ENCODE measurements around the gene RNF186. TPM values are rescaled to one million over a fixed set of nuclear protein-coding genes. Genes with fewer than 3 reads are reported as not detected.

RNF186 gene
- total and polyA plus RNA-seq, 4 donors = not detected

DNA sequence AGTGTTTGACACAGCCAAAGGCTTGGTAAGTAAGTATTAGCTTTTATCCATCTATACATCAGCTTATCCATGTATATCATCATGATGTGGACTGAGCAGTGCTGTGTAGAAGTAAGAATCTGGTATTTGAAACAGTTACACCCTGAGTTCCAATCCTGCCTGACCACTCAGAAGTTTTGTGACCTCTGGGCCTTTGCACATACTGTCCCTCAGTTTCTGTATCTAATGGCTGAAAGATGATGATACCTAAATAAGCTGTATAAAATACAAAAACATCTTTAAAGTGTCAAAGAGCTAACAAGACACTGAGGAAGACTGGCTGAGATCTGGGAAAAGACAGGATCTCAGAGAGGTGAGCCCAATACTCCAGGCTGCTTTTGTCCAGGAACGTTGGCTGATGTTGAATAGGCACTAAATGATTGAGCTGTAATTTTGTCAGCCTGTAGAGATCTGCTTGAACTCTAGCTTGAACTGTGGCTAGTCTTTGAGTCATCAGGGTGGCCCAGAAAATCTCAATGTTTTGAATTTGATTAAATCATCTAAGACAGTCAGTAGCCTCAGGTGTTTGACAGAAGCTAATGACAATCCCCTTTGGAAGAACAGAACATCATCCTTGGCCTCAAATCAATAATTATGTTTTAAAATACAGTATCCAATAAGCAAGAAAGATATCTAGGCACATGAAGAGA is 46.9 kb upstream of the RNF186 start:
- Histone ChIP-seq H3K4me3 (no peak overlapping the region), H3K9me3 (ENCODE audit: control insufficient read depth in 4 of 4, insufficient read depth in 3 of 4, low read length in 3 of 4) (peaks cover 0 to 8% (median 1%) of the 10 kb centered on the region in 4 donors), H3K27ac (ENCODE audit: low read depth in 1 of 2, low read length in 1 of 2) (no peak overlapping the region), H3K4me1 (ENCODE audit: control insufficient read depth in 5 of 5, insufficient read depth in 5 of 5, low read length in 5 of 5) (no peaks in the 10 kb centered on the region), H3K36me3 (ENCODE audit: control insufficient read depth in 4 of 4, insufficient read depth in 4 of 4, low read length in 4 of 4) (no peaks in the 10 kb centered on the region), H3K27me3 (ENCODE audit: control insufficient read depth in 3 of 3, insufficient read depth in 3 of 3, low read length in 2 of 3) (peaks cover 0 to 3% (median 0%) of the 10 kb centered on the region in 3 donors), H3K9ac (ENCODE audit: insufficient read depth in 1 of 2, low read length in 2 of 2) (no peak overlapping the region)
- 85 to 90% methylated on average over 1 of the region's 1 CpG for WGBS, 2 donors
- TF ChIP-seq, protein P1, sequence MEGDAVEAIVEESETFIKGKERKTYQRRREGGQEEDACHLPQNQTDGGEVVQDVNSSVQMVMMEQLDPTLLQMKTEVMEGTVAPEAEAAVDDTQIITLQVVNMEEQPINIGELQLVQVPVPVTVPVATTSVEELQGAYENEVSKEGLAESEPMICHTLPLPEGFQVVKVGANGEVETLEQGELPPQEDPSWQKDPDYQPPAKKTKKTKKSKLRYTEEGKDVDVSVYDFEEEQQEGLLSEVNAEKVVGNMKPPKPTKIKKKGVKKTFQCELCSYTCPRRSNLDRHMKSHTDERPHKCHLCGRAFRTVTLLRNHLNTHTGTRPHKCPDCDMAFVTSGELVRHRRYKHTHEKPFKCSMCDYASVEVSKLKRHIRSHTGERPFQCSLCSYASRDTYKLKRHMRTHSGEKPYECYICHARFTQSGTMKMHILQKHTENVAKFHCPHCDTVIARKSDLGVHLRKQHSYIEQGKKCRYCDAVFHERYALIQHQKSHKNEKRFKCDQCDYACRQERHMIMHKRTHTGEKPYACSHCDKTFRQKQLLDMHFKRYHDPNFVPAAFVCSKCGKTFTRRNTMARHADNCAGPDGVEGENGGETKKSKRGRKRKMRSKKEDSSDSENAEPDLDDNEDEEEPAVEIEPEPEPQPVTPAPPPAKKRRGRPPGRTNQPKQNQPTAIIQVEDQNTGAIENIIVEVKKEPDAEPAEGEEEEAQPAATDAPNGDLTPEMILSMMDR (IDR thresholded peaks at IDR 0.05; ENCODE audit: control extremely low read depth, extremely low read depth) = no peak
- DNase-seq = no peak
- ATAC-seq (ENCODE audit: insufficient read depth, low FRiP score) = no peak

DNA sequence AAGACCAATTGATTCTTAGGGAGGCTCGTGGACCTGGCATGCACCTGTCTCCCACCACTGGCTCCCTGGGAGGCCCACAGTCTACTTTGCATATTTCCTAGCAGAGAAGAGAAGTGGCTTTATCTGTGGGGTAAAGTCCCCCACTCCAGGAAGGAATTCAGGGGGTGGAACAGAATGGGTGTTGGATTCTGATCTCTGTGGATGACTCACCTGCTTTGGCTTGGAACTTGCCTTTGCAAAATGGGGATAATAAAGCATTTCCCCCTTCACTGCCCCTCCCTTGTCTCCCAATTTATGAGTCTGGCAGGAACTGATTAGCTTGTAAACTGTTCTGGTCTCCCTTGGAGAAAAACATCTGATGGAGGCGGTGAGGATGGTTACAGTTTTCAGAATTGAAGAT is 46.0 kb upstream of the RNF186 start:
- WGBS, 2 donors = 68 to 75% methylated on average over 2 of the region's 2 CpGs
- no peak overlapping the region for H3K27ac ChIP-seq (ENCODE audit: low read depth in 1 of 2, low read length in 1 of 2)
- H3K4me1 ChIP-seq (ENCODE audit: control insufficient read depth in 5 of 5, insufficient read depth in 5 of 5, low read length in 5 of 5) = no peaks in the 10 kb centered on the region
- ATAC-seq (ENCODE audit: insufficient read depth, low FRiP score) (no peak), DNase-seq (no peak)
- TF ChIP-seq, protein P1 (IDR thresholded peaks at IDR 0.05; ENCODE audit: control extremely low read depth, extremely low read depth) = no peak
- H3K27me3 ChIP-seq (ENCODE audit: control insufficient read depth in 3 of 3, insufficient read depth in 3 of 3, low read length in 2 of 3) = peaks cover 0 to 5% (median 0%) of the 10 kb centered on the region in 3 donors
- no peak overlapping the region for H3K9ac ChIP-seq (ENCODE audit: insufficient read depth in 1 of 2, low read length in 2 of 2)
- H3K4me3 ChIP-seq = no peak overlapping the region
- no peaks in the 10 kb centered on the region for H3K36me3 ChIP-seq (ENCODE audit: control insufficient read depth in 4 of 4, insufficient read depth in 4 of 4, low read length in 4 of 4)
- H3K9me3 ChIP-seq (ENCODE audit: control insufficient read depth in 4 of 4, insufficient read depth in 3 of 4, low read length in 3 of 4) = peaks cover 0 to 8% (median 1%) of the 10 kb centered on the region in 4 donors

DNA sequence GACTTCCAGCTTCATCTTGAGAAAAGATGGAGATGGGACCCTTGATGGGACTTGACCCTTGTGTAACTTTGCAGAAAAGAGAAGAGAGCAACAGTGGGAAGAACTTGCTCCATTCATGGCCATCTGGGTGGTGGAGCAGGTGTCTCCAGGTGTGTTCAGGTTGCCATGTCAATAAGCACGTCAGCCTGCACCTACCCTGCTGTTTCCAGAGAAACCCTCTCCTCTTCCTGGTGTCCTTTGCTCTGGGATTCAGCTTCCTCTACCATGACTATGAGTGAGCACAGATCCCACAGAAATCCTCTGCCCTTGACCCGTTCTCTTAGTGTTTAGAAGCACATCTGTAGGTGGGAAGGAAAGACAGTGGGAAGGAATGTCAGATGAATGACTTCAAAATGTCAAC is 45.3 kb upstream of the RNF186 start:
- no peak overlapping the region for H3K4me3 ChIP-seq
- H3K9ac ChIP-seq (ENCODE audit: insufficient read depth in 1 of 2, low read length in 2 of 2) = no peak overlapping the region
- no peak for ATAC-seq (ENCODE audit: insufficient read depth, low FRiP score)
- TF ChIP-seq, protein P1 (IDR thresholded peaks at IDR 0.05; ENCODE audit: control extremely low read depth, extremely low read depth) = no peak
- H3K4me1 ChIP-seq (ENCODE audit: control insufficient read depth in 5 of 5, insufficient read depth in 5 of 5, low read length in 5 of 5) = no peaks in the 10 kb centered on the region
- WGBS, 2 donors = 70 to 74% methylated on average over 2 of the region's 2 CpGs
- peaks cover 0 to 8% (median 0%) of the 10 kb centered on the region in 4 donors for H3K9me3 ChIP-seq (ENCODE audit: control insufficient read depth in 4 of 4, insufficient read depth in 3 of 4, low read length in 3 of 4)
- H3K36me3 ChIP-seq (ENCODE audit: control insufficient read depth in 4 of 4, insufficient read depth in 4 of 4, low read length in 4 of 4) = no peaks in the 10 kb centered on the region
- no peak for DNase-seq
- no peak overlapping the region for H3K27ac ChIP-seq (ENCODE audit: low read depth in 1 of 2, low read length in 1 of 2)
- H3K27me3 ChIP-seq (ENCODE audit: control insufficient read depth in 3 of 3, insufficient read depth in 3 of 3, low read length in 2 of 3) = peaks cover 0 to 5% (median 0%) of the 10 kb centered on the region in 3 donors
